SK-N-SH (cell line): ENCODE results near the gene SLC17A6.

Experiments used
- CTCF ChIP-seq: fragments of 200-600 bp; sonication (generic); IDR thresholded peaks from 2 replicates; pipeline ENCODE4 v1.6.1; 2017; ENCODE audit warnings: antibody characterized with exemption, mild to moderate bottlenecking, moderate library complexity
- EP300 ChIP-seq, 2 experiments: IDR thresholded peaks; 2 replicates each; pipeline versions ENCODE4 v1.4.0 to v1.6.1; 2012; ENCODE audit warnings: borderline replicate concordance in 1 of 2, low read depth in 1 of 2, low read length in 1 of 2
- MAX ChIP-seq: IDR thresholded peaks from 2 replicates; pipeline ENCODE4 v1.4.0; 2012; ENCODE audit warnings: low read depth
- POLR2AphosphoS5 ChIP-seq: IDR thresholded peaks from 2 replicates; pipeline ENCODE4 v1.6.1; 2012; ENCODE audit warnings: low read depth, low read length

- no peak for TF ChIP-seq POLR2AphosphoS5
- no peak for TF ChIP-seq CTCF
- no peak for TF ChIP-seq EP300 (IDR thresholded peaks at IDR 0.05; ENCODE audit: borderline replicate concordance in 1 of 2, low read depth in 1 of 2, low read length in 1 of 2)
- TF ChIP-seq MAX, result no peak
Observed at GRCh38 chr11:22416462-22416861, 78.3 kb downstream of the SLC17A6 start.
